Smooth muscle cell (in vitro differentiated cells): Measurements from ENCODE around the gene OR5M8. TPM values are rescaled to one million over a fixed set of nuclear protein-coding genes. Genes with fewer than 3 reads are reported as not detected.

Source experiments
- DNase-seq: peaks from one replicate; lab custom pipeline; 2025; ENCODE audit not compliant: unreplicated experiment; lab: John Stamatoyannopoulos, UW
- H2AFZ ChIP-seq: fragments of 200-600 bp; sonication (generic); 2 replicates; pipeline ENCODE4 v1.6.0; 2016; ENCODE audit warnings: antibody characterized with exemption, low read depth, mild to moderate bottlenecking
- H3F3A ChIP-seq: fragments of 200-600 bp; sonication (generic); 2 replicates; pipeline ENCODE4 v1.6.0; 2017; ENCODE audit warnings: antibody characterized with exemption, low read depth
- H3K27ac ChIP-seq: fragments of 200-600 bp; sonication (generic); 2 replicates; pipeline ENCODE4 v1.5.1; 2016; ENCODE audit warnings: low read depth, mild to moderate bottlenecking
- H3K27me3 ChIP-seq: fragments of 200-600 bp; sonication (generic); 2 replicates; pipeline ENCODE4 v1.6.1; 2016; ENCODE audit warnings: low read depth, mild to moderate bottlenecking
- H3K36me3 ChIP-seq: fragments of 200-600 bp; sonication (generic); 2 replicates; pipeline ENCODE4 v1.5.1; 2016; ENCODE audit warnings: low read depth
- H3K4me1 ChIP-seq: fragments of 200-600 bp; sonication (generic); 2 replicates; pipeline ENCODE4 v1.5.1; 2016; ENCODE audit warnings: low read depth
- H3K4me2 ChIP-seq: fragments of 200-600 bp; sonication (generic); 2 replicates; pipeline ENCODE4 v1.6.0; 2016; ENCODE audit warnings: mild to moderate bottlenecking
- H3K4me3 ChIP-seq: fragments of 200-600 bp; sonication (generic); 2 replicates; pipeline ENCODE4 v1.5.1; 2016; ENCODE audit warnings: mild to moderate bottlenecking
- H3K79me2 ChIP-seq: fragments of 200-600 bp; sonication (generic); 2 replicates; pipeline ENCODE4 v1.6.0; 2016; ENCODE audit warnings: low read depth, mild to moderate bottlenecking
- H3K9ac ChIP-seq: fragments of 200-600 bp; sonication (generic); 2 replicates; pipeline ENCODE4 v1.6.0; 2016; ENCODE audit warnings: low read depth
- H3K9me3 ChIP-seq: fragments of 200-600 bp; sonication (generic); replicated peaks from 2 replicates; pipeline ENCODE4 v1.5.1; 2016; ENCODE audit warnings: low read depth
- H4K20me1 ChIP-seq: fragments of 200-600 bp; sonication (generic); 2 replicates; pipeline ENCODE4 v1.6.0; 2016; ENCODE audit warnings: low read depth
- CTCF ChIP-seq: fragments of 200-600 bp; sonication (generic); IDR thresholded peaks from 2 replicates; pipeline ENCODE4 v1.5.1; 2017; ENCODE audit warnings: borderline replicate concordance, mild to moderate bottlenecking, antibody characterized with exemption; ENCODE audit not compliant: insufficient read depth, poor library complexity, severe bottlenecking
- WGBS: methylation state at CpG from one replicate; pipeline ENCODE4 v1.1.7; 2016; ENCODE audit warnings: low lambda C conversion rate; 5-methylcytosine and 5-hydroxymethylcytosine counted together
- polyA plus RNA-seq: library from polyadenylated mRNA; unstranded; fragments of >200 nt; fragmentation: Nextera tagmentation; extraction: Ambion mirVana; gene quantifications from 2 replicates; pipeline ENCODE4 v1.2.1, GENCODE V29; 2016
- total RNA-seq: library from RNA; depleted of rRNA; stranded (reverse); fragments of >200 nt; gene quantifications from 2 replicates; pipeline ENCODE4 v1.2.3, GENCODE V29; 2014

The OR5M8 gene
- total and polyA plus RNA-seq, 2 experiments from 2014 or later = not detected

GRCh38 chr11:56457076-56457475 lies 34.1 kb downstream of the OR5M8 start:
- no peak overlapping the region for H3K27ac ChIP-seq
- no peak for TF ChIP-seq CTCF
- H3K9ac ChIP-seq = no peak overlapping the region
- H3K27me3 ChIP-seq = no peaks in the 10 kb centered on the region
- no peak overlapping the region for H3K4me2 ChIP-seq
- H3K4me1 ChIP-seq = no peaks in the 10 kb centered on the region
- no peaks in the 10 kb centered on the region for H3K9me3 ChIP-seq
- H4K20me1 ChIP-seq = no peaks in the 10 kb centered on the region
- no peak overlapping the region for H2AFZ ChIP-seq
- H3F3A ChIP-seq = no peaks in the 10 kb centered on the region
- 97% methylated on average over 1 of the region's 1 CpG for WGBS
- no peaks in the 10 kb centered on the region for H3K36me3 ChIP-seq
- DNase-seq = no peak
- H3K79me2 ChIP-seq = no peaks in the 10 kb centered on the region
- H3K4me3 ChIP-seq = no peak overlapping the region

- no peak for DNase-seq
Observed at GRCh38 chr11:56453521-56453920, 37.6 kb downstream of the OR5M8 start.

More at GRCh38 chr11:56453521-56453920, 37.6 kb downstream of the OR5M8 start:
- Histone ChIP-seq H2AFZ (no peak overlapping the region), H3K27me3 (no peaks in the 10 kb centered on the region), H4K20me1 (no peaks in the 10 kb centered on the region), H3K4me2 (no peak overlapping the region), H3K4me1 (no peaks in the 10 kb centered on the region), H3K36me3 (no peaks in the 10 kb centered on the region), H3K79me2 (no peaks in the 10 kb centered on the region), H3K4me3 (no peak overlapping the region), H3K9ac (no peak overlapping the region), H3K27ac (no peak overlapping the region), H3K9me3 (no peaks in the 10 kb centered on the region), H3F3A (no peaks in the 10 kb centered on the region)
- 90% methylated on average over 4 of the region's 4 CpGs for WGBS
- no peak for TF ChIP-seq CTCF

Other genes with a start within 250 kb of the OR5M8 start
- gene OR5T3, start 239.1 kb downstream of the OR5M8 start, total RNA-seq = not detected in 2 replicates
- not detected in 2 replicates for gene OR5T3, start 239.1 kb downstream of the OR5M8 start, polyA plus RNA-seq
- not detected in 2 replicates for gene OR5T1, start 217.2 kb downstream of the OR5M8 start, total RNA-seq
- not detected in 2 replicates for gene OR5T1, start 217.2 kb downstream of the OR5M8 start, polyA plus RNA-seq
- gene OR8H1, start 199.1 kb downstream of the OR5M8 start, total RNA-seq = not detected in 2 replicates
- gene OR8H1, start 199.1 kb downstream of the OR5M8 start, polyA plus RNA-seq = not detected in 2 replicates
- not detected in 2 replicates for gene OR8K3, start 176.2 kb downstream of the OR5M8 start, total RNA-seq
- gene OR8K3, start 176.2 kb downstream of the OR5M8 start, polyA plus RNA-seq = not detected in 2 replicates
- not detected in 2 replicates for gene OR8K1, start 145.3 kb downstream of the OR5M8 start, total RNA-seq
- not detected in 2 replicates for gene OR8K1, start 145.3 kb downstream of the OR5M8 start, polyA plus RNA-seq
- not detected in 2 replicates for gene OR8J1, start 137.1 kb downstream of the OR5M8 start, total RNA-seq
- gene OR8J1, start 137.1 kb downstream of the OR5M8 start, polyA plus RNA-seq = not detected in 2 replicates
- gene OR8U1, start 115.7 kb downstream of the OR5M8 start, total RNA-seq = not detected in 2 replicates
- gene OR8U1, start 115.7 kb downstream of the OR5M8 start, polyA plus RNA-seq = not detected in 2 replicates
- not detected in 2 replicates for gene OR5AL1, start 78.7 kb downstream of the OR5M8 start, total RNA-seq
- not detected in 2 replicates for gene OR5AL1, start 78.7 kb downstream of the OR5M8 start, polyA plus RNA-seq
- gene OR5M3, start 18.0 kb downstream of the OR5M8 start, total RNA-seq = not detected in 2 replicates
- not detected in 2 replicates for gene OR5M3, start 18.0 kb downstream of the OR5M8 start, polyA plus RNA-seq
- gene OR5M11, start 51.9 kb upstream of the OR5M8 start, total RNA-seq = not detected in 2 replicates
- gene OR5M11, start 51.9 kb upstream of the OR5M8 start, polyA plus RNA-seq = not detected in 2 replicates
- not detected in 2 replicates for gene OR5M10, start 86.4 kb upstream of the OR5M8 start, total RNA-seq
- not detected in 2 replicates for gene OR5M10, start 86.4 kb upstream of the OR5M8 start, polyA plus RNA-seq
- gene OR5M1, start 123.5 kb upstream of the OR5M8 start, total RNA-seq = not detected in 2 replicates
- not detected in 2 replicates for gene OR5M1, start 123.5 kb upstream of the OR5M8 start, polyA plus RNA-seq
- gene OR5AP2, start 151.1 kb upstream of the OR5M8 start, total RNA-seq = not detected in 2 replicates
- not detected in 2 replicates for gene OR5AP2, start 151.1 kb upstream of the OR5M8 start, polyA plus RNA-seq
- gene OR5AR1, start 172.3 kb upstream of the OR5M8 start, total RNA-seq = not detected in 2 replicates
- gene OR5AR1, start 172.3 kb upstream of the OR5M8 start, polyA plus RNA-seq = not detected in 2 replicates
- not detected in 2 replicates for gene OR9G1, start 207.7 kb upstream of the OR5M8 start, total RNA-seq
- not detected in 2 replicates for gene OR9G1, start 207.7 kb upstream of the OR5M8 start, polyA plus RNA-seq